Smooth muscle cell (in vitro differentiated cells): ENCODE measurements around the gene FCER1A. TPM values are rescaled to one million over a fixed set of nuclear protein-coding genes. Genes with fewer than 3 reads are reported as not detected.

ENCODE experiments used
- DNase-seq: peaks from one replicate; lab custom pipeline; 2025; ENCODE audit not compliant: unreplicated experiment; lab: John Stamatoyannopoulos, UW
- H2AFZ ChIP-seq: fragments of 200-600 bp; sonication (generic); 2 replicates; pipeline ENCODE4 v1.6.0; 2016; ENCODE audit warnings: antibody characterized with exemption, low read depth, mild to moderate bottlenecking
- H3F3A ChIP-seq: fragments of 200-600 bp; sonication (generic); 2 replicates; pipeline ENCODE4 v1.6.0; 2017; ENCODE audit warnings: antibody characterized with exemption, low read depth
- H3K27ac ChIP-seq: fragments of 200-600 bp; sonication (generic); 2 replicates; pipeline ENCODE4 v1.5.1; 2016; ENCODE audit warnings: low read depth, mild to moderate bottlenecking
- H3K27me3 ChIP-seq: fragments of 200-600 bp; sonication (generic); 2 replicates; pipeline ENCODE4 v1.6.1; 2016; ENCODE audit warnings: low read depth, mild to moderate bottlenecking
- H3K36me3 ChIP-seq: fragments of 200-600 bp; sonication (generic); 2 replicates; pipeline ENCODE4 v1.5.1; 2016; ENCODE audit warnings: low read depth
- H3K4me1 ChIP-seq: fragments of 200-600 bp; sonication (generic); 2 replicates; pipeline ENCODE4 v1.5.1; 2016; ENCODE audit warnings: low read depth
- H3K4me2 ChIP-seq: fragments of 200-600 bp; sonication (generic); 2 replicates; pipeline ENCODE4 v1.6.0; 2016; ENCODE audit warnings: mild to moderate bottlenecking
- H3K4me3 ChIP-seq: fragments of 200-600 bp; sonication (generic); 2 replicates; pipeline ENCODE4 v1.5.1; 2016; ENCODE audit warnings: mild to moderate bottlenecking
- H3K79me2 ChIP-seq: fragments of 200-600 bp; sonication (generic); 2 replicates; pipeline ENCODE4 v1.6.0; 2016; ENCODE audit warnings: low read depth, mild to moderate bottlenecking
- H3K9ac ChIP-seq: fragments of 200-600 bp; sonication (generic); 2 replicates; pipeline ENCODE4 v1.6.0; 2016; ENCODE audit warnings: low read depth
- H3K9me3 ChIP-seq: fragments of 200-600 bp; sonication (generic); replicated peaks from 2 replicates; pipeline ENCODE4 v1.5.1; 2016; ENCODE audit warnings: low read depth
- H4K20me1 ChIP-seq: fragments of 200-600 bp; sonication (generic); 2 replicates; pipeline ENCODE4 v1.6.0; 2016; ENCODE audit warnings: low read depth
- WGBS: methylation state at CpG from one replicate; pipeline ENCODE4 v1.1.7; 2016; ENCODE audit warnings: low lambda C conversion rate; 5-methylcytosine and 5-hydroxymethylcytosine counted together
- polyA plus RNA-seq: library from polyadenylated mRNA; unstranded; fragments of >200 nt; fragmentation: Nextera tagmentation; extraction: Ambion mirVana; gene quantifications from 2 replicates; pipeline ENCODE4 v1.2.1, GENCODE V29; 2016
- total RNA-seq: library from RNA; depleted of rRNA; stranded (reverse); fragments of >200 nt; gene quantifications from 2 replicates; pipeline ENCODE4 v1.2.3, GENCODE V29; 2014
- TF ChIP-seq, protein P1 (sequence below): fragments of 200-600 bp; sonication (generic); IDR thresholded peaks from 2 replicates; pipeline ENCODE4 v1.5.1; 2017; ENCODE audit warnings: borderline replicate concordance, mild to moderate bottlenecking, antibody characterized with exemption; ENCODE audit not compliant: insufficient read depth, poor library complexity, severe bottlenecking

The FCER1A gene
- total and polyA plus RNA-seq, 2 experiments from 2014 or later = not detected

DNA sequence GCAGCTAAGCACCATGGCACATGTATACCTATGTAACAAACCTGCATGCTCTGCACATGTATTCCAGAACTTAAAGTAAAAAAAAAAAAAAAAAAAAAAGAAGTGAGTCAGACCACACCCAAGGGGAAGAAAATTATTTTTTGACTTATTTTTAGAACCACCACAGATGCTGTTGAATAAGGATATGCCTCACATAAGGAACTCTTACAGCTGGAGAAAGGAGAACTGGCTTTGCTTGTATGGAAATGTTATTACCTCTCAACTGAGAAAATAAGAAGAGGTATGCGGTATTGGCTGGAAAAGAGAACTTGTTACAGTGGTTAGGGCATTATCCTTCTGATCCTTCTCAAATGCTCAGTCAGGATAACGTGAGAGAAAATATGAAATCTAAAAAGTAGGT lies 27.5 kb upstream of the FCER1A start:
- Histone ChIP-seq H3K4me3 (no peak overlapping the region), H3K4me2 (no peak overlapping the region), H2AFZ (no peak overlapping the region), H3K9ac (no peak overlapping the region), H3K27me3 (no peaks in the 10 kb centered on the region), H3K9me3 (no peaks in the 10 kb centered on the region), H3K4me1 (no peaks in the 10 kb centered on the region), H3K36me3 (no peaks in the 10 kb centered on the region), H3K79me2 (no peaks in the 10 kb centered on the region), H3K27ac (no peak overlapping the region), H4K20me1 (no peaks in the 10 kb centered on the region), H3F3A (no peaks in the 10 kb centered on the region)
- 51% methylated on average over 2 of the region's 2 CpGs for WGBS
- TF ChIP-seq, protein P1, sequence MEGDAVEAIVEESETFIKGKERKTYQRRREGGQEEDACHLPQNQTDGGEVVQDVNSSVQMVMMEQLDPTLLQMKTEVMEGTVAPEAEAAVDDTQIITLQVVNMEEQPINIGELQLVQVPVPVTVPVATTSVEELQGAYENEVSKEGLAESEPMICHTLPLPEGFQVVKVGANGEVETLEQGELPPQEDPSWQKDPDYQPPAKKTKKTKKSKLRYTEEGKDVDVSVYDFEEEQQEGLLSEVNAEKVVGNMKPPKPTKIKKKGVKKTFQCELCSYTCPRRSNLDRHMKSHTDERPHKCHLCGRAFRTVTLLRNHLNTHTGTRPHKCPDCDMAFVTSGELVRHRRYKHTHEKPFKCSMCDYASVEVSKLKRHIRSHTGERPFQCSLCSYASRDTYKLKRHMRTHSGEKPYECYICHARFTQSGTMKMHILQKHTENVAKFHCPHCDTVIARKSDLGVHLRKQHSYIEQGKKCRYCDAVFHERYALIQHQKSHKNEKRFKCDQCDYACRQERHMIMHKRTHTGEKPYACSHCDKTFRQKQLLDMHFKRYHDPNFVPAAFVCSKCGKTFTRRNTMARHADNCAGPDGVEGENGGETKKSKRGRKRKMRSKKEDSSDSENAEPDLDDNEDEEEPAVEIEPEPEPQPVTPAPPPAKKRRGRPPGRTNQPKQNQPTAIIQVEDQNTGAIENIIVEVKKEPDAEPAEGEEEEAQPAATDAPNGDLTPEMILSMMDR = no peak
- no peak for DNase-seq

DNA sequence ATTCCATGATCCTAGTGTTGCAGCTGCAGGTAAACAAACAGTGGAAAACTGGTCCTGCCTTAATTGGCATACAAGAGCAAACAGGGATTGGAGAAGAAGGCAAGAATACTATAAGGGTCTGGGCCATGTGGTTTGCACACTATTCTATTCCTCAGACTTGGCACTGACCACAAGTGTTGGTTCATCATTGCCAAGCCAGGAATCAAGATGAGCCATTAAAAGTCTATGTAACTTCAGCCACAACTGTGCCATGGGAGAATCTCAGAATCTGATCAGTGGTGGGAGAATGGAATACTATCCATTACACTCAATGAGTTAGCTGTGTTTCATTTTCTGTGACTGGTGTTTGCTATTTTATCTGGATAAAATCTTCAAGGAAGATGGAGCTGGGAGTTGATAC lies 26.2 kb upstream of the FCER1A start:
- no peaks in the 10 kb centered on the region for H3K79me2 ChIP-seq
- no peaks in the 10 kb centered on the region for H3K27me3 ChIP-seq
- no peak overlapping the region for H3K4me3 ChIP-seq
- no peaks in the 10 kb centered on the region for H4K20me1 ChIP-seq
- H3K4me1 ChIP-seq = no peaks in the 10 kb centered on the region
- H3K27ac ChIP-seq = no peak overlapping the region
- no peaks in the 10 kb centered on the region for H3K36me3 ChIP-seq
- no peak overlapping the region for H3K4me2 ChIP-seq
- no peak overlapping the region for H3K9ac ChIP-seq
- no peak for DNase-seq
- H2AFZ ChIP-seq = no peak overlapping the region
- TF ChIP-seq, protein P1 = no peak
- no peaks in the 10 kb centered on the region for H3F3A ChIP-seq
- no peaks in the 10 kb centered on the region for H3K9me3 ChIP-seq

DNA sequence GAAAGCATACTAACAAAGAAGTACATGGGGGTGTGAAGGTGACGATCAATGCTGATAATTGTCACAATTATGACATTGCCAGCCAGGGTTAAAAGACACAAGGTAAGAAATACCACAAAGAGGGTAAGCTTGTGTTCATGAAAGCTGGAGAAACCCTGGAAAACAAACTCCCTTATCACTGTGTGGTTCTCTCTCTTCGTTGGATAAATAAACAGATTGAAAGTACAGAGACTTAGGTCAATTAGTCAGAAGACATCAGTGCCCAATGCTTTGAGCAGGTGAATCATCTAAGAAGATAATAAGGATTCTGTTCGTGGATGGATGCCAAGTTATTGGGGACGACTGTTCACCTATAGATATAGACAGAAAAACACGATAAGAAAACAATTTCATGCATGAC lies 22.4 kb upstream of the FCER1A start:
- 52% methylated on average over 5 of the region's 5 CpGs for WGBS
- Histone ChIP-seq H4K20me1 (no peaks in the 10 kb centered on the region), H3K79me2 (no peaks in the 10 kb centered on the region), H3K27ac (no peak overlapping the region), H3K9ac (no peak overlapping the region), H3F3A (no peaks in the 10 kb centered on the region), H2AFZ (no peak overlapping the region), H3K9me3 (no peaks in the 10 kb centered on the region), H3K36me3 (no peaks in the 10 kb centered on the region), H3K4me1 (no peaks in the 10 kb centered on the region), H3K4me3 (no peak overlapping the region), H3K27me3 (no peaks in the 10 kb centered on the region), H3K4me2 (no peak overlapping the region)
- TF ChIP-seq, protein P1 = no peak
- DNase-seq = no peak

DNA sequence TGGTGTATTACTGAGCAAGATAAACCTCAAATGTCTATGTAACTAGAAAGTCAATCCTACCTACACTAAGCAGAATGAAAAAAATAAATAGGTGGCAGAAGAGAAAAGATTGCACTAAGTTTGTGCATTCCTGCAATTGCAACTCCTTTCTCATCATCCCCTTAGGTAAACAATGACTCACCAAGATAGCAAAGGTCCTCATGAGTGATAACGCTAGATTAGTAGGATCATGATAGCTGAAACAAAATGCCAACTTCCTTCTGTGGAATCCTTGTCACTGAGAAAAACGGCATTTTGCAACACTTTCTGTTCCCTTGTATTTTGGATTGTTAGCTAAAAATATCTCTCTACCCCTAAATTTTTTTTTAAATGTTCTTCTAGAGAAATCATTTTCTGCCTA lies 20.0 kb upstream of the FCER1A start:
- no peak overlapping the region for H2AFZ ChIP-seq
- 73% methylated on average over 2 of the region's 2 CpGs for WGBS
- H3K27me3 ChIP-seq = no peaks in the 10 kb centered on the region

More for the DNA sequence above, 20.0 kb upstream of the FCER1A start:
- Histone ChIP-seq H3K79me2 (no peaks in the 10 kb centered on the region), H3K9ac (no peak overlapping the region), H3K4me1 (no peaks in the 10 kb centered on the region), H3F3A (no peaks in the 10 kb centered on the region), H3K27ac (no peak overlapping the region), H3K9me3 (no peaks in the 10 kb centered on the region), H3K36me3 (no peaks in the 10 kb centered on the region), H3K4me2 (no peak overlapping the region), H4K20me1 (no peaks in the 10 kb centered on the region), H3K4me3 (no peak overlapping the region)
- TF ChIP-seq, protein P1 = no peak
- DNase-seq = no peak
